Neutrophil (primary cell): ENCODE measurements around the gene DLGAP4.

Experiments used
- H3K27ac ChIP-seq: fragments of 200-600 bp; sonication (generic); 2 replicates; pipeline ENCODE4 v1.5.1; 2016; ENCODE audit warnings: mild to moderate bottlenecking, moderate library complexity
- H3K27me3 ChIP-seq: fragments of 200-600 bp; sonication (generic); 2 replicates; pipeline ENCODE4 v1.6.0; 2016; ENCODE audit warnings: mild to moderate bottlenecking
- H3K36me3 ChIP-seq: fragments of 200-600 bp; sonication (generic); 2 replicates; pipeline ENCODE4 v1.5.1; 2017
- H3K4me1 ChIP-seq, 2 experiments: fragments of 200-600 bp in 1 of 2; sonication (generic) in 1 of 2; 1 replicate in 1 of 2; 2 replicates in 1 of 2; pipeline versions ENCODE4 v1.5.1 to v1.6.1; 2013 to 2016; ENCODE audit warnings: low read depth in 1 of 2, low read length in 1 of 2, mild to moderate bottlenecking in 1 of 2, moderate library complexity in 1 of 2; ENCODE audit not compliant: control insufficient read depth in 1 of 2, insufficient read depth in 1 of 2
- H3K4me3 ChIP-seq, 2 experiments: fragments of 200-600 bp in 1 of 2; sonication (generic) in 1 of 2; 1 replicate in 1 of 2; 2 replicates in 1 of 2; pipeline ENCODE4 v1.5.1; 2013 to 2016; ENCODE audit warnings: low read depth in 1 of 2, low read length in 1 of 2, mild to moderate bottlenecking in 1 of 2, moderate library complexity in 1 of 2
- H3K9me3 ChIP-seq: fragments of 200-600 bp; sonication (generic); 2 replicates; pipeline ENCODE4 v1.5.1; 2016
- CTCF ChIP-seq: fragments of 200-600 bp; sonication (generic); IDR thresholded peaks from 2 replicates; pipeline ENCODE4 v1.5.1; 2016; ENCODE audit warnings: antibody characterized with exemption

The DLGAP4 gene

DNA sequence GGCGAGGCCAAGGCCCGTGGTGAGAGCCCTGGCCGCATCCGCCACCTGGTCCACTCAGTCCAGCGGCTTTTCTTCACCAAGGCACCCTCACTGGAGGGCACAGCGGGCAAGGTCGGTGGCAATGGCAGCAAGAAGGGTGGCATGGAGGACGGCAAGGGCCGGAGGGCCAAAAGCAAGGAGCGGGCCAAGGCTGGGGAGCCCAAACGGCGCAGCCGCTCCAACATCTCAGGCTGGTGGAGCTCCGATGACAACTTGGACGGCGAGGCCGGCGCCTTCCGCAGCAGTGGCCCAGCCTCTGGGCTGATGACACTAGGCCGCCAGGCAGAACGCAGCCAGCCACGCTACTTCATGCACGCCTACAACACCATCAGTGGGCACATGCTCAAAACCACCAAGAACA, 126.0 kb downstream of the DLGAP4 start:
- peaks cover 29% of the 10 kb centered on the region for H3K27me3 ChIP-seq
- H3K4me3 ChIP-seq = no peak overlapping the region
- peaks cover 0 to 7% of the 10 kb centered on the region in 2 experiments for H3K4me1 ChIP-seq
- no peaks in the 10 kb centered on the region for H3K9me3 ChIP-seq
- no peaks in the 10 kb centered on the region for H3K36me3 ChIP-seq
- no peak for TF ChIP-seq CTCF
- no peak overlapping the region for H3K27ac ChIP-seq

GRCh38 chr20:36434383-36434782, 128.2 kb downstream of the DLGAP4 start:
- Histone ChIP-seq H3K27me3 (peaks cover 35% of the 10 kb centered on the region), H3K27ac (no peak overlapping the region), H3K4me3 (no peak overlapping the region), H3K36me3 (no peaks in the 10 kb centered on the region), H3K4me1 (peaks cover 0 to 5% of the 10 kb centered on the region in 2 experiments), H3K9me3 (no peaks in the 10 kb centered on the region)
- no peak for TF ChIP-seq CTCF

GRCh38 chr20:36435124-36435523, 129.0 kb downstream of the DLGAP4 start:
- TF ChIP-seq CTCF = no peak
- Histone ChIP-seq H3K4me3 (no peak overlapping the region), H3K4me1 (peaks cover 0 to 5% of the 10 kb centered on the region in 2 experiments), H3K27ac (no peak overlapping the region), H3K36me3 (no peaks in the 10 kb centered on the region), H3K9me3 (no peaks in the 10 kb centered on the region), H3K27me3 (peaks cover 35% of the 10 kb centered on the region)

DNA sequence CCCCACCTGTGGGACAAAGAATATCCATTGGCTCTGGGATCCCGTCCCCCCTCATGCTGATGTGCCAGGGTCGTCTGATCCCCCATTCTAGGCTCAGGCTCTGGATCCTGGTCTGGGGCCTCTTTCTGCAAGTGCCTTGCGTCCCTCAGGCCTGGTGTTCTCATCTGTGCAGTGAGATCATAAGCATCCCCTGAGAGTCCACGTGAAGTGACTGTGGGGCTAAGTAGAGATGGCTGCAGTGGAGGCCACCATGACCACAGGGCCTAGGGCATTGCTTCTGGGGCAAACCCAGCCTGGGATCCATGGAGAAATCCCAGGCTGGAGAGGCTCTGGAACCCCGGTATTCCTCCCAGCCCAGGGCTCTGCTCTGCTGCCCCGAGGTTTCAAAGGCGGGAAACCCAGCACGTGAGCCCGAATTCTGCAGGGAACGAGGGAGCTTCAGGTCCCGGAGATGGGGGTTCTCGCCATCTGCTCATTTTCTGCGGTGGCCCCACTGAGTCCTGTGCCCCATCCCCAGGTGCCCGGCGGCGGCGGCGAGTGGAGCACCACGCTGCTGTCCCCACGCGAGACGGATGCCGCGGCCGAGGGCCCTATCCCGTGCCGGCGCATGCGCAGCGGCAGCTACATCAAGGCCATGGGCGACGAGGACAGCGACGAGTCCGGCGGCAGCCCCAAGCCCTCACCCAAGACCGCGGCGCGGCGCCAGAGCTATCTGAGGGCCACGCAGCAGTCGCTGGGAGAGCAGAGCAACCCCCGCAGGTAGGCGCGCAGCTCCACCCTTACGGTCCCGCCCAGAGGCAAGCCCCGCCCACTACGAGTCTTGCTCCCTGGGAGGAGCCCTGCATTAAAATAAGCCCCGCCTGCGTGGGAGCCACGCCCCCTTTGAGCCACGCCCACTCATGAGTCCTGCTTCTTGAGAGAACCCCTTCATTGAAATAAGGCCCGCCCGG, 129.7 kb downstream of the DLGAP4 start:
- TF ChIP-seq CTCF = no peak
- H3K9me3 ChIP-seq = no peaks in the 10 kb centered on the region
- no peak overlapping the region for H3K27ac ChIP-seq
- no peaks in the 10 kb centered on the region for H3K36me3 ChIP-seq
- peaks cover 0 to 5% of the 10 kb centered on the region in 2 experiments for H3K4me1 ChIP-seq
- H3K4me3 ChIP-seq = peak overlapping the region; percentile 44 to 55
- peaks cover 35% of the 10 kb centered on the region for H3K27me3 ChIP-seq

- peaks cover 35% of the 10 kb centered on the region for H3K27me3 ChIP-seq
- H3K27ac ChIP-seq = no peak overlapping the region
- H3K4me1 ChIP-seq = peaks cover 4 to 12% of the 10 kb centered on the region in 2 experiments
- H3K4me3 ChIP-seq = no peak overlapping the region
- TF ChIP-seq CTCF = peak; percentile 75
- H3K36me3 ChIP-seq = no peaks in the 10 kb centered on the region
- no peaks in the 10 kb centered on the region for H3K9me3 ChIP-seq
These were observed 133.0 kb downstream of the DLGAP4 start for GRCh38 chr20:36439040-36439730.
